NCI-H2107 (cell line): ENCODE data around the gene ZNF580.
A peak's percentile ranks its signal among the peaks of the same experiment; 100 is the strongest.

Source experiments
- DNase-seq: peaks from one replicate; lab custom pipeline; 2025; lab: John Stamatoyannopoulos, UW

ZNF580 gene

DNA sequence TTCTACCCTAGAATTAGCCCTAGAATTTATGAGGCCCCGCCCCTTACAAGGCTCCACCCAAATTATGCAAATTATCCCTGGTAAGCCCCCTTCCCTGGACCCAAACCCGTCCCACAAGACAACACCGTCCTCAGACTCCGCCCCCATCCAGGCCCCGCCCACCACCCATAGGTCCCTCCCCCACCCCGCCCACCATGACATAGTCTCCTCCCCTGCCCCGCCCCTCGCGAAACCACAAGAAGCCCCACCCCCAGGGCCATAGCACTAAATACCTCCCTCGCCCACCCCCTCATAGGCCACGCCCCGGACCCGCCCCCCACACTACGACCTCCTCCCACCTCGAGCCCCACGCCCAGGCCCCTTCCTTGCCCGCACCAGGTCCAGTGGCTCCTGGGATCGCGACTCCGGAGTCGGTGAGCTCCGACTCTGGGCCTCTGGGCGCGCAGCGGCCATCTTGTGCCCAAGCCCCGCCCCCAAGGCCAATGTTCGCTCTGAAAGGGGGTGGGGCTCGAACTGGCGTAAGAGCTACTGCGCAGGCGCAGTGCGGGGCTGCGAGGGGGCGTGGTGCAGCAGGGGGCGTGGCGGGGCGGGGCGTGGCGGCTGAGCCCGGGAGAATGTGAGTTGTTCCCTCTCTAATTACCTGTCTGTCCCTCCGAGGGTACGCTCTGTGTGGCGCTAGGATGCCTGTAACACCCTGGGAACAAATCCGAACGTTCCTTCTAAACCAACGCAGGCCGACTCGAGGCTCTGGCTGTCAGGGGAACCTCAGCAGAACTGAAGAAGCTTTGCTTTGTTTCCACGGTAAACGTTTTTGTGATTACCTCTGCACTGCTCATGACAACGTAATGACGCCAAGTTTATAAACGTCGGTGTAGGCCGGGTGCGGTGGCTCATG lies 16.4 kb upstream of the ZNF580 start, which contains the start of gene ZNF784:
ZNF784 (minus strand) TSS at position 458 of the 895 bp plus-strand sequence; CDS start at position 453, 5 bp downstream.
- DNase-seq: peak; percentile 88

DNA sequence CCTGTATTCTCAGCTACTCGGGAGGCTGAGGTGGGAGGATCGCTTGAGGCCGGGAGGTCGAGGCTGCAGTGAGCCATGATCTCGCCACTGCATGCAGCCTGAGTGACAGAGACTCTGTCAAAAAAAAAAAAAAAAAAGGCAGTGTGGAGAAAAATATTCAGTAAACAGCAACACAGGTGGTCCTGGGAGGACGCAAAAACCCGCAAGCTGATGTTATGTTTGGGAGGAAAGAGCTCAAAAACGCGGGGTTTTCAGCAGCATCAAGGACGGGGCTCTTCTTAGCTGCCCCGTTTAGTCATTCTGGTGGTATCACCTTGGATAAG lies 15.8 kb upstream of the ZNF580 start:
- DNase-seq: no peak

DNA sequence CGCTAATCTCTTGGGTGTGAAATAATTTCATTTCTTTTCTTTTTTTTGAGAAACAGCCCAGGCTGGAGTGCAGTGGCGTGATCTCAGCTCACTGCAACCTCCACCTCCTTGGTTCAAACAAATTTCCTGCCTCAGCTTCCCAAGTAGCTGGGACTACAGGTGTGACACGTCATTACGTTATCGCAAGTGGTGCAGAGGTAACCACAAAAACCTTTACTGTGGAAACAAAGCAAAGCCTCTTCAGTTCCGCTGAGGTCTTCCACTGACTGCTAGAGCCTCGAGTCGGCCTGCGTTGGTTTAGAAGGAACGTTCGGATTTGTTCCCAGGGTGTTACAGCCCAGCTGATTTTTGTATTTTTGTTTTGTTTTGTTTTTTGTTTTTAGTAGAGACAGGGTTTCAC lies 14.5 kb upstream of the ZNF580 start:
- DNase-seq: no peak

DNA sequence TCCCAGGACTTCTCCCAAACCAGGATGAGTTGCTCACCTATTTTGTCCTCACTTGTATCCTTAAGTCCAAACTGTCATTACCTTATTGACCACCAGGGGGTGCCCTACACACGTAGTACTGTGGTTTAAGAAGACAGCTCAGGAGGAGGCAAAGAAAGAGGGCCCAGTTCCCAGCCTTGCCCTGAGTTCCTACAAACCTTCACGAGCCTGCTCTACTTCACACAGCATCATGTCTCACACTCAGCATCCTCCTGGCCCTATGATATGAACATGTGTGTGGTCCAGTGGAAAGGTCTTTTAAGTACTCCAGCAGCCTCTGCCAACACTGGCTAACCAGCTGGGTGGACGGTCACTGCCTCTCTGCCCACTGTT lies 8.4 kb upstream of the ZNF580 start:
- peak; percentile 92 for DNase-seq

DNA sequence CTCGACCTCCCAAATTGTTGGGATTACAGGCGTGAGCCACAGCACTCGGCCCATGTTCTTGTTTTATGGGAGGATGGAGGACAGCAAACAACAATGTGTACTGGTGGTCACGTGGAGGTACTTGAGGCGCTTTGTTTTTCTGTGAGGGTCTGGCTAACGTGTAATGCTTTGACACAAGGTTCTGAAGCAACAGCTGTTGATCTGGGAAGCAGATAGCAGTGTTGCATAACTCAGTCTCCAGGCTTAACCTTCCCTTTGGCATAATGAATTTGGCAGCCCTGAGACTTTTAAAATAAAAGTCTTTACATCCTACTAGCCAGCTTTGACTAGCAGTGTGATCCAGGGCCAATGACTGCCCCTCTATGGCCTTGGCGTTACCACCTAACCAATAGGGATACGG lies 6.9 kb upstream of the ZNF580 start:
- no peak for DNase-seq

DNA sequence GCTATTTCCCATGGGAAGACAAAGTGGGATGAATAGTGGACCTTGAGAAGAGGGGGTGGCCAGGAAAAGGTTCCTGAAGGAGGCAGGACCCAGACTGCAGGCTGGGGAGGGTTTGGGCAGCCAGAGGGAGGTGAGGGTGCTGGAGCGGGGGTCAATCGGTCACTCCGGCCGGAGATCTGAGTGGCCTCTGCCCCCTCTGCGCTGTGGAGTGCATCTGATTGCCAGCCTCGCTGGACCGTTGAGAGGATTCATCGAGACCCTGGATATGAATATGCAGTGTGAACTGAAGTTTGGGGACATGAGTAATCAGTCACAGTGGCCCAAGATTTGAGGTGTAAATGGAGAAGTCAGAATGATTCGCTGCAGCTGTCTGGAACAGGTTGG lies 5.5 kb upstream of the ZNF580 start:
- no peak for DNase-seq

DNA sequence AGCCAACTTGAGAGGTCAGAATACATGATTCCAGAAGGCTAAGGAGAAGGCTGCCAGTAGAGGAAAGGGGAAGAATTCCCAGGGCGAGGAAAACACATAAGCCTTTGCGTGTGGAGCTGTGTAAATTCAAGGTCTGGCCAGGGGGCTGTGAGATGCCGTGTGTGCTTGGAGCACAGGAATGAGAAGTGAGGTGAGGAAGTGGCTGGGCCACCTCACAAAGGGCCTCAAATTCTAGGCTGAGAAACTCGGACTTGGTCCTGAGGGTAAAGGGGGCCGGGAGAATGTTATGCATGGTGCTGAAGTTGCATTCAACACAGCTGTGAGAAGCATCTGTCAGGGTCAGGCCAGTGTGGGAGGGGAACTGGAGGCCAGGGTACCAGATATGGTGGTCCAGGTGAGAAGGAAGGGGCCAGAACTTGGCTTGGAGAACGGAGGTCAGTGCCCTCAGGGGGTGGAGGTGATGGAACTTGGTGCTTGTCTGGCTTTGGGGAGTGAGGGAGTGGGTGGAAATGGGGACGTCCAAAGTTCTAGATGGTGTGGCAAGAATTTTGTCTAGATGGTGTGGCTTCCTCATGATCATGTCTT lies 4.9 kb upstream of the ZNF580 start:
- no peak for DNase-seq

DNA sequence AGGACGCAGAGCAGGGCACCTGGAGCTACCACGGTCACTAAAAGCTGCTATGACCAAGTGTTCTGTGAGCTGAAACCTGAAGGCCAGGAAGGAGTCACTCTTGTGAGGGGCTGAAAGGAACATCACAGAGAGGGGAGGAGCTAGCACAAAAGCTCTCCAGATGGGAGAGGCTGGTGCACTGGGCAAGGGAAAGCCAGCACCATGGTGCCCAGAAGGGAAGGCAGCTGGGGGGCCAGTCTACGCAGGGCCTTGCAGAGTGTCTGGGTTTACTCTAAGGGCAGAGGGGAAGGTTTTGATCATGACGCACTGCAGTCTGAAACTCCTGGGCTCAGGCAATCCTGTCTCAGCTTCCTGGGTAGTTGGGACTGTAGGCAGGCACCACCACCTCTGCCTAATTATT lies 4.1 kb upstream of the ZNF580 start:
- no peak for DNase-seq

DNA sequence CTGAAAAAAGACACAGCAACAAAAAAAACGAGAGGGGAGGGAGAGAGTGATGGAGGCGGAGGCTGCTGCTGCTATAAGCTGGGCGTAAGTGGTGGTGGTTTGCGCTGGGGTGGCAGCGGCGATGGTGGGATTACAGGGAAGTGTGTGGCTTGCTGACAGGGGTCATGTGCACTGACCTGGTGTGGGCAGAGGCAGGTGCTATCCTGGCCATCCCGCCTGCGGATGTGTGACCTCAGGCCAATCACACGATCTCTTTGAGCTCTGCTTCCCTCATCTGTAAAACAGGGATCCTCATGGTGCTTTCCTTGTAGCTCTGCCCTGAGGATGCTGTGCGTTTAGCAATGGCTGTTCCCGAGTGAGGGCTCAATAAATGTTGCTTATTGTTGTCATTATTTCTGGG lies 3.3 kb upstream of the ZNF580 start:
- no peak for DNase-seq

DNA sequence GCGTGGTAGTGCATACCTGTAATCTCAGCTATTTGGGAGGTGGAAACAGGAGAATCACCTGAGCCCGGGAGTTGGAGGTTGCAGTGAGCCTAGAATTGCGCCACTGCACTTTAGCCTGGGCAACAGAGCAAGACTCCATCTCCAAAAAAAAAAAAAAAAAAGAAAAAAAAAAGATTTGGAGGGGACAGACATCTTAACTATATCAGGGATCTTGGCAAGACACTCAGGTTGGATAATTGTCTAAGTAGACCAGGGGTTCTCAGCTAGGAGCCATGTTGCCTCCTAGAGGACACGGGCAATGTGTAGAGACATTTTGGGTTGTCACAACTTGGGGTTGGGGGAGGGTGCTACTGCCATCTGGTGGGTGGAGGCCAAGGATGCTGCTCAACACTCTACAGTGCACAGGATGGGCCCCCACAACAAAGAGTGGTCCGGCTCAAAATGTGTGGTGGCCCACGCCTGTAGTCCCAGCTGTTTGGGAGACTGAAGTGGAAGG lies 1.9 kb upstream of the ZNF580 start:
- no peak for DNase-seq

DNA sequence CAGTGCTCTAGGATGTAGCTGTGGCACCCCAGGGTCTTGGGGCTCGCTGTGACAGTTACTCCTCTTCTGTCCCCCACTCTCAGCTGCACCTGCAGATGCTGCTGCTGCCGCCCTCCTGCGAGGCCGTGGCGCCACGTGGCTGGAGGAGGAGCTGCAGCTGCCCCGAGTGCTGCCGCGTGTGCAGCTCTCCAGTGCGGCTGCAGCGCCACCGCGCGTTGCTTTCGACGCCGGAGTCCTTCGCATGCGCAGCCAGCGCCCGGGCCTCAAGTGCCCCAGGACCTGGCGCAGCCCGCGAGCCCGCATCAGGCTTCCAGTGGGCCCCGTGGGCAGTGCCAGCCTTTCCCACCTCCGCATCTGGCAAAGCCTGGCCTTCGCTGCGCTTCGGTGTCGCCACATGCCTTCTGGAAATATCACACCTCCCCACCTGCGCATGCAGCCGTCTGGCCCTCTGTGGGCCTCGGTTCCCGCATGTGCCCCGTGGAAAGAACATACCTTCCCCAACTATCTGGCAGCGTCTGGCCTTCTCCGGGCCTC lies 692 bp upstream of the ZNF580 start:
- DNase-seq: no peak

DNA sequence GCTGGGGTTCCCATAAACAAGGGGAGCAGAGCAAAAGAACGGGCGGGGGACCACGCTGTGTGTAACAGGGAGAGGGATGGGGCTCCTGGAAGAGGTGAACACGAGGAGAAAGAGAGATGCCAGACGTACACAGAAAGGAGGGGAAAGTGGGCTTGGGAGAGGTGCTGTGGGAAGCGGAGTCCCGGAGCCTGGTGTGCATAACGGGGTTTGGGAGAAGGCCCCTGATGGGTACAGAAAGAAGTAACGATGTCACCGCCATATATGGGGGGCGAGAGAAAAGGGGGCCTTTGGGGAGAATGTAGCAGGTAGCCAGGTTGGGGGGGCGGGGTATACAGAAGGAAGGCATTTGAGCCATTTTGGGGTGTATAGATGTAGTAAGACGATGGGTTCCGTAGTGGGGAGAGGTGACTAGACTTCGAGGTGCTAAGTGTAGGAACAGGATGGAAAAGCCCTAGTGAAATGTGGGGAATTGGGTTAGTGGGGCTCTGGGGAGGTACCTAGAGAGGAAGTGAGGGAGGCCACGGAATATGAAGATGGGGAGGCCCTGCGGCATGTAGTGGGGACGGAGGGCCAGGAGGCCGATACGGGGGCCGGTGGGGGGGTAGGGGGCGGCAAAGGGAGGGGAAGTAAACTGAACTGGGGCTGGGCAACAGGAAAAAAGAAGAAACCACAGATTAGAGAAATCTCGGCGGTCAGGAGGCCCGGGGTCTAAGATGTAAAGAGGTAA lies 787 bp downstream of the ZNF580 start:
- no peak for DNase-seq

DNA sequence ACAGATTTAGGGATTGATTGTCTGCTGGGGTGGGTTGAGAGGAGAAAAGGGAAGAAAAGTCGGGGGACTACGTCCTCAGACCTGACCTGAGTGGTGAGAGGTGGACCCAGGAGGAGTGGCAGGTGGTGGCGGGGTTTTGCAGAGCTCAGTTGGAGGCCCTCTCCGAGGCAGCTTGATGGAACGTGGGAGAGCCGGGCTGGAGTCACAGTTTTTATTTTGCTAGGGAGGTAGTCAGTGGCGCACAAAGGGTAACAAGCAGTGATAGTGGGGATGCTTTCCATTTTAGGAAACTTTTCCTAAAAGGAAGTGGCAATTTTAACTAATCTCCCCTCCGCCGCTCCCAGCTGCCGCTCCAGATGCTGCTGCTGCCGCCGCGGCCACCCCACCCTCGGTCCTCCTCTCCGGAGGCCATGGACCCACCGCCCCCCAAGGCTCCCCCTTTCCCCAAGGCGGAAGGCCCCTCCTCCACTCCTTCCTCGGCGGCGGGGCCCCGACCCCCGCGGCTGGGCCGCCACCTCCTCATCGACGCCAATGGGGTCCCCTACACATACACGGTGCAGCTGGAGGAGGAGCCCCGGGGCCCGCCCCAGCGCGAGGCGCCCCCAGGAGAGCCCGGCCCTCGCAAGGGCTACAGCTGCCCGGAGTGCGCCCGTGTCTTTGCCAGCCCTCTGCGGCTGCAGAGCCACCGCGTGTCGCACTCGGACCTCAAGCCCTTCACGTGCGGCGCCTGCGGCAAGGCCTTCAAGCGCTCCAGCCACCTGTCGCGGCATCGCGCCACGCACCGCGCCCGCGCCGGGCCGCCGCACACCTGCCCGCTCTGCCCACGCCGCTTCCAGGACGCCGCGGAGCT lies 1.6 kb downstream of the ZNF580 start:
- DNase-seq: no peak

DNA sequence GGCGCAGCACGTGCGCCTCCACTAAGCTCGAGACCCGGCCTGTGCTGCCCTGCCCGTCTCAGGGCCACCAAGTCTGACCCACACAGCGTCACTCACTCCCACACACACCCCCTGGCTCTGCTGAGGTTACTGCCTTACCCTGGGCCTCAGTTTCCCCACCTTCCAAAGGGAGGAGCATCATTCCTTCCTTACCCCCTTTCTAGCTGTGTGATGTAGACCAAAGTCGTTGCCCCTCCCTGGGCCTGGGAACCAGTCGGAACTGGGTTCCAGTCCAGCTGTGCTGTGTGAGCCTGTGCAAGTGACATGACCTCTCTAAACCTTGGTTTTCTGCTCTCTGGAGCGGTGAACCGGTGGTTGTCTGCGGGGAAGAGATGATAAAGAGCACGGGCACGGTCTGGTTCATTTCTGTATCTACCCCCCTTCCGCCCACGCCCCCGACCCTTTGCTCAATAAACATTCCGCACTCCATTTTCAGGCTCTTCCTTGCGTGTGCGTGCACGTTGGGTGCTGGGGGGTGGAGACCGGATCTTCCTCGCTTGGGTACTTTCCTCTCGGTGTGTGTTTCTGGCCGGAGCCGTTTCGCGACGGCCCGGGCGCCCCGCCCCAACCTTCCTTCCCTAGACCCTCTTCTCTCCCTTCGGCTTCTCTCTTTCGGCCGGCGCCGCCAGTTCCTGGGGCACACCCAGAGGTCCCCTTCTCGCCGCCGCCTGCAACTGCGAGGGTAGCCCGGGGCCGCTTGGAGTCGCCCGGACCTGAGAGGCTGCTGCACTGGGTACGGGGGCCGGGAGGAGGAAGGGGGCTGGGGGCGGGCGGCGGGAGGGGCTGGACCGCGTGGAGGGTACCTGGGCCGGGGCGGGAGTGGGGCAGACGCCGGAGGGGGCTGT lies 2.4 kb downstream of the ZNF580 start, which contains the start of gene ZNF581:
ZNF581 (plus strand) TSS at position 647 of the 884 bp plus-strand sequence. CDS start 923 bp downstream, outside the sequence.
- DNase-seq: no peak

DNA sequence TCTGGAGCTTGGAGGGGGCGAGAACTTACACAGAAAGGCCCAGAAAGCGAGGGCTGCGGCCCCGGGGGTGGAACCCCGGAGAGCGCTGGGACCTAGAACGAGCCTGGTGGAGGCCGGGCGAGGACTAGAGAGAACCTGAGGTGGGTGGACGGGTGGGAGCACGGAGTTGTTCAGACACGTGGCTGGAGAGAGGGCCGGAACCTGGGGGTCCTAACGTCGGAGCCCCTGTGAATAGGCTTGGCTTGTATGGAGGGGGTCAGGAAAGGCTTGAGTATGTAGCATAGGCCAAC lies 3.0 kb downstream of the ZNF580 start:
- DNase-seq: no peak

DNA sequence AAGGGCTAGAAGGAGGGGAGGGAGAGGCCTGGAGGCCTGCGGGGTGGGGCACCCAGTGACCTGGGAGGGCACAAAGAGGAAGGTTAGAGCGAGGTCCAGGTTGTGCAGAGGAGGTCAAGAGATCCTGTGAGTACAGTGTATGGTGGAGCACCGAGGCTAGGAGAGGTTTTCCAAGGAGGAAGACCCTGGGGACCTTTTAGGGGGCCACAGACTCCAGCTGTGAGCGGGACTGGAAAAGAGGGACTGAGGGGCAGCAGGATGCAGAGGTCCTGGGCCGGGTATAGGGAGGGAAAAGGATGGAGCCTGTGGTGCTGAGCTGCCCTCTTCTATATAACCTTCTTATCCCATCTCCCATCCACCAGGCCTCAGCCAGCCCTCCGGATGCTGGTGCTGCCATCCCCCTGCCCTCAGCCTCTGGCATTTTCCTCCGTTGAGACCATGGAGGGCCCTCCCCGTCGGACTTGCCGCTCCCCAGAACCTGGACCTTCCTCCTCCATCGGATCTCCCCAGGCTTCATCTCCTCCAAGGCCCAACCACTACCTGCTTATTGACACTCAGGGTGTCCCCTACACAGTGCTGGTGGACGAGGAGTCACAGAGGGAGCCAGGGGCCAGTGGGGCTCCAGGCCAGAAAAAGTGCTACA lies 3.5 kb downstream of the ZNF580 start:
- no peak for DNase-seq

DNA sequence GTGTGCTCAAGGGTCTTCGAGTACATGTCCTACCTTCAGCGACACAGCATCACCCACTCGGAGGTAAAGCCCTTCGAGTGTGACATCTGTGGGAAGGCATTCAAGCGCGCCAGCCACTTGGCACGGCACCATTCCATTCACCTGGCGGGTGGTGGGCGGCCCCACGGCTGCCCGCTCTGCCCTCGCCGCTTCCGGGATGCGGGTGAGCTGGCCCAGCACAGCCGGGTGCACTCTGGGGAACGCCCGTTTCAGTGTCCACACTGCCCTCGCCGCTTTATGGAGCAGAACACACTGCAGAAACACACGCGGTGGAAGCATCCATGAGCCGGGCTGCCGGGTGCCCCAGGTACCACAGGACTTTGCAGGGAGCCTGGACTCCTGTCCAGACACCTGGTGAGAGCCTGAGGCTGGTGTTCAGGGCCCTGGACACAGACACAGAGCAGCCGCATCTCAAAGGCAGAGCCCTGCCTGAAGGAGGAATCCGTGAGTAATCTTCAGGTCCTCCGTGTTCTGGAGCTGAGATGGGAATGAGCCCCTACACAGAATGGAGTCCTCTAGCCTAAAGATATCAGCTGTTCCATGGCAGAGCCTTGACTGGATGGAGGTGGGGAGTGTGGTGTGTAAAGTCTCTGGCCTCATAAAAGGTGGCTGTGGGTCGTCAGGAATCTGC lies 4.2 kb downstream of the ZNF580 start:
- DNase-seq: no peak

DNA sequence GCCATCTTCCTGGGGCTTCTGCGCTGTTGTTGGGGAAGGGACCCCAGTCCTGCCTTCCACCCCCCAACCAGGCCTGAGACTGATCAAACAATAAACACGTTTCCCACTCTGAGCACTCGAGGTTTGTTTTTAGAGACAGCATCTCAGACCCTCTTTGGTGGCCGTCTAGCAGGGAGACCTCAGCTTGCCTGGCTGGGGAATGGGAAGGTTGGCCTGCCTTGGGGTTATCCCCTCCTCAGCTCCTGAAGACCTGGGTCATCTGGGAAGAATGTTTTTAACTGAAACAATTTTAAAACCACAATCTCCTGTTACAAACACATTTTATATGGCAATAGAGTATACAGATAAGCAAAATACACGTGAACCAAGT lies 4.7 kb downstream of the ZNF580 start:
- no peak for DNase-seq

DNA sequence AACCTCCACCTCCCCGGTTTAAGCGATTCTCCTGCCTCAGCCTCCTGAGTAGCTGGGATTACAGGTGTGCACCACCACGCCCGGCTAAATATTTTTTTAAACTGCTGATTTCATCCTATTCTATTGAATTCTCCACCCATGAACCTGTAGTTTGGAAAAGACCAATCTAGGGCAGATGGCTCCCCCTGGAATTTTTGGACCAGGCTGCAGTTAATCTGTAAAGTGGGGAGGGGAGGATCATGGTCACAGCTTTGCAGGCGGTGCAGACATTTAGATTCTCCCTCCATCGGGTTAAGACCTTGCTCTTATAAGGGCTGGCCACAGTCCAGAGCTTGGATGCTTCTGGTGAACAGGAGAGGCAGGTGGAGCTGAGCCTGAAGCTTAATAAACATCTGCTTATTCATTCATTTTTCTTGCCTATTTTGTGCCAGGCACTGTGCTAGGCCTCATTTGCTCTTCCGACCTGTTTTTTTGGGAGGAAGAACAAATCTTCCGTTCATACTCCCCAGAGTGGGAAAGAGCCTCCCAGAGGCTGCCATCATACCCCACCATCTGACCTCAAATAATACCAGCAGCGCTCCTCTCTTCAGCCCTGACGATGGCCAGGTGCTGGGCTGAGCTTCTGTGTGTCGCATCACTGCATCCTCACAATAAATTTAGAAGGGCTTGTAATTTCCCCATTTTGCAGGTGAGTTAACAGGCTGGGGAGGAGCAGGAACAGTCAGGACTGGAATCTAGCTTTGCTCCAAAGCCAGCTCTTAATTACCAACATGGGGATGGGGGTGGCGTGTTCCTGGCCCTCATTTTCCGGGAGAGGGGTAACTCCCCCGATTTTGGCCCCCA lies 6.3 kb downstream of the ZNF580 start:
- no peak for DNase-seq
